Activated CD8-positive, alpha-beta T cell treated with anti-CD3 and anti-CD28 coated beads, Interleukin-2, amount 10 ng/mL, durations not matched to agents 7 days and 5 days (primary cell): Measurements from ENCODE around the gene GNMT. TPM values are rescaled to one million over a fixed set of nuclear protein-coding genes. Genes with fewer than 3 reads are reported as not detected.

Experiments used
- ATAC-seq: fragments of 150-1000 bp; cut with Tn5 transposase; one replicate; pipeline ENCODE4 v1.10.0; 2021; ENCODE audit warnings: moderate library complexity
- CTCF ChIA-PET: fragments of 350-600 bp; sonication (Branson Sonifier 250); formaldehyde crosslinking; loops from one replicate; lab custom pipeline; 2021; ENCODE audit warnings: antibody characterized with exemption; lab: Charles Lee
- POLR2A ChIA-PET: fragments of 350-600 bp; sonication (Branson Sonifier 250); formaldehyde crosslinking; loops from one replicate; lab custom pipeline; 2021; ENCODE audit warnings: antibody characterized with exemption; lab: Charles Lee
- DNase-seq: peaks from one replicate; pipeline ENCODE4 v3.0.0-alpha.2; 2020
- H3K27ac Mint-ChIP-seq: one replicate; pipeline ENCODE4 v1.8.0; 2021; ENCODE audit warnings: mild to moderate bottlenecking, mixed read lengths
- H3K27me3 Mint-ChIP-seq: one replicate; pipeline ENCODE4 v1.8.0; 2021; ENCODE audit warnings: low read depth, mixed read lengths
- H3K36me3 Mint-ChIP-seq: one replicate; pipeline ENCODE4 v1.8.0; 2021; ENCODE audit warnings: low read depth, mixed read lengths
- H3K4me1 Mint-ChIP-seq: one replicate; pipeline ENCODE4 v1.8.0; 2021; ENCODE audit warnings: low read depth, mixed read lengths
- H3K4me3 Mint-ChIP-seq: one replicate; pipeline ENCODE4 v1.8.0; 2021; ENCODE audit warnings: mild to moderate bottlenecking, mixed read lengths
- H3K9me3 Mint-ChIP-seq: one replicate; pipeline ENCODE4 v1.8.0; 2022; ENCODE audit warnings: mixed read lengths; ENCODE audit not compliant: insufficient read depth
- total RNA-seq, 2 experiments: library from RNA; stranded (reverse); gene quantifications; one replicate each; pipeline ENCODE4 v1.2.3, GENCODE V29; 2021

The GNMT gene
- total RNA-seq, 2 experiments from 2014 or later, result 1.1 to 1.2 TPM

DNA sequence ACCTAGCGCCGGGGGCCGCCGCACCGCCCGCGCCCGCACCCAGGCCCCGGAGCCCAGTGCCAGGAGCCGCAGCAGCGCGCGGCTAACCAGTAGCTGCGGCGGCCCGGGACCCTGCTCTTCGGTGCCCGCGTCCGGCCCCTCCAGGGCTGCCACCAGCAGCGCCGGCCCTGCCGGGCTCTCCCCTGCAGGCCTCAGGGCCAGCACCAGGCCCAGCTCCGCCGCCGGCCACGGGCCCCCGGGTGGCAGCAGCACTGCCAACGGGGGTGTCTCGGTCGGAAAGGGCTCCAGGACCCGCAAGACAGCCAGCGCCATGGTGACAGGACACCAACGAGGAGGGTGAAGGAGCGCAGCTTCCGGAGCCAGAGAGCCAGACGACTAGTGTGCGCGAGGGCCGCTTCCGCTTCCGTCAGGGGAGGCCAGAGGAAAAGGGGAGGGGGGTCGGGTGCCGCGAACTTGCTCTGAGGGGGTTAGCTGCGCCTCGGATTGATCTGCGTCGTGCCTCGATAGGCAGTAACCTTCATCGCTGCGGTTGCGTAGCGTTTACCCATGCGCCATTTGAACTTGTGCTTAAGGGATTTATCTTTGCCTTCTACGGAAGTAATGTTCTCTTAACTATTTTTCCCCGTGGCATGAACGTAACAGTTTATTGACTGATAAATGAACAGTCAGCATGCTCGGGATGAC lies 18.4 kb downstream of the GNMT start, which contains the start of gene PEX6:
TSS of gene PEX6 (minus strand) at position 343 of the 684 bp plus-strand sequence. CDS start at position 312, 31 bp downstream.
- ATAC-seq (peak; percentile 90), DNase-seq (peak; percentile 96)
- Mint-ChIP-seq H3K4me3 (peak within 1 kb of the TSS; percentile 85), H3K27ac (peak within 1 kb of the TSS; percentile 94), H3K36me3 (peaks cover 16% of the 10 kb centered on the region), H3K27me3 (no peaks in the 10 kb centered on the region), H3K9me3 (no peaks in the 10 kb centered on the region), H3K4me1 (peaks cover 38% of the 10 kb centered on the region)
- POLR2A ChIA-PET, result interaction anchor here (0.6 to 3.5 kb wide), 22 partner anchors 9 to 650 kb away, joined by 3 to 46 read pairs (median 4); partner anchors contain the start of genes CNPY3, CUL7, GNMT and GTPBP2
- CTCF ChIA-PET, result interaction anchor here (0.6 to 2.1 kb wide), 8 partner anchors 15 to 194 kb away, joined by 3 to 11 read pairs (median 4); partner anchors contain the start of genes CNPY3 and RRP36

DNA sequence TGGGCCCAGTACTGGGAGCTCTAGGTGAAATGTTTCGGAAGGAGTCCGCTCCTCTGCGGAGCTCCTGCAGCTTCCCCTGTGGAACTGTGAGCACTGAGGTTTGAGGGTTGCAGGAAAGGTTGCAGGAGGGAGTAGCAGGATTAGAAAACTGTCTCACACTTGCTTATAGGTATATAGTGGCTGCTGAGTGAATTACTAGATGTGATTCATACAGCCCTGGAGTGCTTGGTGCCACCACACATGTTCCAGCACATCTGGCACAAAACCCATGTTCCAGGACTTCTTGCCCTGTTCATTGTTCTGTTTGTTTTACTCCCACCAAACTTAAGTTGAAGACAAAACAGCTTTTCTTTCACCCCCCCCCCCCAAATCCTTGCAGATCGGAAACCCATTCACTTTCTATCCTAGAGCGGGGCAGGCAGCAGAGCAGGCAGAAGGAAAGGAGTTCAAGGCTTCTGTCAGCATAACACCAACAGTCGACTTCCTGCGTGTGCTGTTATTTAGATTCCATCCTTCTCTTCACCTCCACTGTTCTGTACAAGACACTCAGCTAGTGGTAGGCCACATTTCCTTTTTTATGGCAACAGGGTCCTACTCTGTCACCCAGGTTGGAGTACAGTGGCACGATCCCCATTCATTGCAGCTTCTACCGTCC lies 19.1 kb downstream of the GNMT start:
- Mint-ChIP-seq H3K4me1 (peaks cover 40% of the 10 kb centered on the region), H3K9me3 (no peaks in the 10 kb centered on the region), H3K4me3 (peak overlapping the region; percentile 76), H3K27me3 (no peaks in the 10 kb centered on the region), H3K27ac (peak overlapping the region; percentile 94), H3K36me3 (peaks cover 15% of the 10 kb centered on the region)
- CTCF ChIA-PET, result interaction anchor here (0.6 to 2.1 kb wide), 5 partner anchors 42 to 193 kb away, joined by 3 to 11 read pairs (median 6); partner anchors contain the start of genes CNPY3 and RRP36
- peak; percentile 15 for ATAC-seq
- peak; percentile 31 for DNase-seq
- POLR2A ChIA-PET, result interaction anchor here (0.8 to 3.5 kb wide), 17 partner anchors 8 to 650 kb away, joined by 3 to 46 read pairs (median 6); partner anchors contain the start of genes CNPY3, CUL7, GNMT and GTPBP2

DNA sequence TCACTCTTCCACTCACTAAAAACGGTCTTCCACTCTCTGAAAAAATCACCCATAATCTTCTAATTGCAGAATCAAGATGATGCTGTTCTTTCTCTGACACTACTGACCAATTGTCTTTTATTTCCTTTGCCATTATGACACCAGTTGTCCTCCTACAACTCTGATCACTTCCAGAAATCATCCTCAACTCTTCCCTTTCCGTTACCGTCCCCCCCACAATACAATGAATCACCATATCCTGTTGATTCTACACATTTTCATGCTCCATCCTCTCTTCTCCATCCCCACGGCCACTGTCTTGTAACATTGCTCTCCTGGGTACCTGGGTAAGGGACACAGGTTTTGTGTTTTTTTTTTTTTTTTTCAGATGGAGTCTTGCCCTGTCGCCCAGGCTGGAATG lies 21.3 kb downstream of the GNMT start:
- H3K36me3 Mint-ChIP-seq, result peaks cover 22% of the 10 kb centered on the region
- H3K4me1 Mint-ChIP-seq, result peaks cover 47% of the 10 kb centered on the region
- H3K4me3 Mint-ChIP-seq, result no peak overlapping the region

DNA sequence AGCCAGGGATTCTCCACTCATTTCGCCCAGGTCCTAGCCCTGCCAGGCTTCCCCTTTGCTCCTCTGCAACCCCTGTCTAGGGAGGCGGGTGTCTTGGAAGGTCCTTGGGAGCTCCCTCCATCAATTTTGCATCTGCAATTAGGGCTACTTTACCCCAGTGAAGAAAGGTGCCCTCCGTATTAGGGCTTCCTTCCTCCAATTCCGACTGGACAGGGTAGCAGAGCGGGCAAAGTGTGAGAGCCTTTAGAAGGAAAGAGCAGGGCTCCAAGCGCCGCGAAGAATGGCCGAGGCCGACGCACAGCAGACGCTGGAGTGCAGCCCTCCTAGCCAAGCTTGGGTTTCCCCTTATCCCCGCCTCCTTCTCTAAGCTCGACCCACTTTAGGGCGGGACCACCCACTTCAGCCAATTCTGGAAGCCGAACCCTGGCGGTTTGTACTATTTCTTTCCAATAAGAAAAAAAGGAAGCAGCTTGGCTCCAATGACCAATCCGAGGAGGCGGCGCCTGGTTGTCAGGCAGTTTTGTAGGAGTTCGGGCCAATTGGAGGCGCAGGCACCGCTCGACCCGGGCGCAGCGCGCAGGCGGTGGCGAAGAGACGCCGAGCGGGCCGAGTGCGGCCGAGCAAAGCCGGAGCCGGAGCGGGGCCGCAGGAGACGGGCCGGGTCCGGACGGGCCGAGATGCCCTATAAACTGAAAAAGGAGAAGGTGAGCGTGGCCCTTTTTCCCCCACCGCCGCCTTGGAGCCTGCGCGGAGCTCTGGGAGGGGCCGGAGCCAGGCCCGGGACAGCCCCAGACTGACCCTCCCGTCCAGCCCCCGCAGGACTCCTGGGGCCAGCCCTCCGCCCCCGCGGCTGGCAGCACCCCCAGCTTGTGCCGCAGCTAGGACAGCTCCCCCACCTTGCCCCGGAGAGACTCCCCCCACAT lies 23.7 kb downstream of the GNMT start, which contains the start of gene PPP2R5D:
TSS of gene PPP2R5D (plus strand) at position 570 of the 923 bp plus-strand sequence. CDS start at position 678, 108 bp downstream.
- Mint-ChIP-seq H3K4me3 (peak within 1 kb of the TSS; percentile 88), H3K27me3 (no peaks in the 10 kb centered on the region), H3K4me1 (peaks cover 51% of the 10 kb centered on the region), H3K36me3 (peaks cover 20% of the 10 kb centered on the region), H3K27ac (peak within 1 kb of the TSS; percentile 90), H3K9me3 (no peaks in the 10 kb centered on the region)
- POLR2A ChIA-PET, result interaction anchor here (0.6 to 3.9 kb wide), 16 partner anchors 9 to 396 kb away, joined by 3 to 27 read pairs (median 4); partner anchors contain the start of genes BICRAL, CNPY3, CUL7 and KLHDC3
- ATAC-seq, result peak; percentile 96
- CTCF ChIA-PET, result interaction anchor here (0.7 to 4.0 kb wide), 10 partner anchors 20 to 322 kb away, joined by 3 to 16 read pairs (median 4); partner anchors contain the start of genes CNPY3 and CUL7
- DNase-seq, result peak; percentile 99

More for the DNA sequence above, 21.3 kb downstream of the GNMT start:
- no peak overlapping the region for H3K27ac Mint-ChIP-seq
- ChIA-PET POLR2A (no interaction called here), CTCF (interaction anchor here (1.3 kb wide), 1 partner anchor 32 kb away, joined by 3 read pairs; the partner anchor contains the start of genes KLHDC3 and MEA1)
- no peaks in the 10 kb centered on the region for H3K9me3 Mint-ChIP-seq
- H3K27me3 Mint-ChIP-seq, result no peaks in the 10 kb centered on the region
- ATAC-seq (no peak), DNase-seq (no peak)

- peak overlapping the region; percentile 88 for H3K4me3 Mint-ChIP-seq
- POLR2A ChIA-PET, result interaction anchor here (0.8 to 3.9 kb wide), 8 partner anchors 10 to 73 kb away, joined by 3 to 27 read pairs (median 7); partner anchors contain the start of genes CNPY3, KLHDC3 and MEA1
- ATAC-seq (no peak), DNase-seq (peak; percentile 33)
- peaks cover 43% of the 10 kb centered on the region for H3K4me1 Mint-ChIP-seq
- H3K36me3 Mint-ChIP-seq, result peaks cover 25% of the 10 kb centered on the region
- H3K9me3 Mint-ChIP-seq, result no peaks in the 10 kb centered on the region
- CTCF ChIA-PET, result interaction anchor here (1.0 to 4.0 kb wide), 4 partner anchors 20 to 158 kb away, joined by 3 to 16 read pairs (median 4); partner anchors contain the start of gene CUL7
- H3K27me3 Mint-ChIP-seq, result no peaks in the 10 kb centered on the region
- peak overlapping the region; percentile 85 for H3K27ac Mint-ChIP-seq
Measured at GRCh38 chr6:42984924-42985475, 24.4 kb downstream of the GNMT start.

GRCh38 chr6:42987533-42988451 lies 27.2 kb downstream of the GNMT start:
- Mint-ChIP-seq H3K4me3 (no peak overlapping the region), H3K27me3 (no peaks in the 10 kb centered on the region), H3K4me1 (peaks cover 34% of the 10 kb centered on the region), H3K27ac (no peak overlapping the region), H3K36me3 (peaks cover 41% of the 10 kb centered on the region), H3K9me3 (no peaks in the 10 kb centered on the region)
- POLR2A ChIA-PET, result interaction anchor here (2.0 kb wide), 1 partner anchor 9 kb away, joined by 11 read pairs; the partner anchor contains the start of gene PEX6
- DNase-seq (no peak), ATAC-seq (no peak)
- CTCF ChIA-PET, result interaction anchor here (1.2 to 1.5 kb wide), 3 partner anchors 9 to 22 kb away, joined by 4 to 7 read pairs (median 4); no protein-coding TSS in a partner anchor

DNA sequence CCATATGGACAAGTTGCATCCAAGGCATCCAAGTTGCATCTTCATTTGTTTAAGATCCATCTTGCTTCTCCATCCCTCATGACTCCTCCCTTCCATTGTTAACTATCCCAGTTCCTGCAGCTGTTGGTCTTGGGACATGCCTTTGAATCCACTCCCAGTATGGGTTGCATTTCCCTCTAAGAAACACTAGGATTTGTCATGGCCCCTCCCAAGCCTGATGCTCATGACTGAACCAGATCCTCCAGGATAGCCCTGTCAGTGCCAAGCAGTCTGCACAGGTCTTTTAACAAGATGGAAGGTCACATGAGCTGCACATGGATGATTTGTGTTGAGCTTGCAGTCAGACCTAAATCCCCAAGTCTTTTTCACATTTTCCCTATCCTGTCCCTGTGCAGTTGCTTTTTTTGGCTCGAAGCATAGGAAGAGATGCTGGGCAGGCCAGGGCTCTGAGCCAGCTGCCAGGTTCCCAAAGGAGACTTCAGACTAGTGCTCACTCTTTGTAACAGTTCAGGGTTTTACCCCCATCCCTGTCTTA lies 28.0 kb downstream of the GNMT start:
- Mint-ChIP-seq H3K27me3 (no peaks in the 10 kb centered on the region), H3K36me3 (peaks cover 44% of the 10 kb centered on the region), H3K9me3 (no peaks in the 10 kb centered on the region), H3K27ac (no peak overlapping the region), H3K4me1 (peaks cover 34% of the 10 kb centered on the region), H3K4me3 (no peak overlapping the region)
- ATAC-seq (no peak), DNase-seq (no peak)
- POLR2A ChIA-PET, result interaction anchor here (2.0 kb wide), 1 partner anchor 9 kb away, joined by 11 read pairs; the partner anchor contains the start of gene PEX6
- CTCF ChIA-PET, result interaction anchor here (1.2 to 1.5 kb wide), 3 partner anchors 8 to 21 kb away, joined by 4 to 7 read pairs (median 4); no protein-coding TSS in a partner anchor

- Mint-ChIP-seq H3K4me1 (peaks cover 28% of the 10 kb centered on the region), H3K4me3 (no peak overlapping the region), H3K36me3 (peaks cover 45% of the 10 kb centered on the region), H3K27ac (no peak overlapping the region), H3K27me3 (no peaks in the 10 kb centered on the region), H3K9me3 (no peaks in the 10 kb centered on the region)
- ChIA-PET CTCF (no interaction called here), POLR2A (no interaction called here)
- DNase-seq (no peak), ATAC-seq (no peak)
Measured at GRCh38 chr6:42989923-42990322, 29.4 kb downstream of the GNMT start.

DNA sequence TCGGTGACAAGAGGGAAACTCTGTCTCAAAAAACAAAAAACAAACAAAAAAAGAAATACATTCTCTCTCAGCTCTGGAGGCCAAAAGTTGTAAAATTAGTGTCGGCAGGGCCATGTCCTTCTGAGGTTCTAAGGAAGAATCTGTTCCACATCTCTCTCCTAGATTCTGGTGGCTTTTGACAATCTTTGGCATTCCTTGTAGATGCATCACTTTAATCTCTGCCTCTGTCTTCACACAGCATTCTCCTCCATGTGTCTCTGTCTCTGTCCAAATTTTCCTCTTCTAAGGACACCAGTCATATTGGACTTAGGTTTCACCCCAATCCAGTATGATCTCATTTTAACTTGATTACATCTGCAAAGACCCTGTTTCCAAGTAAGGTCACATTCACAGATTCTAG lies 32.9 kb downstream of the GNMT start:
- Mint-ChIP-seq H3K4me3 (no peak overlapping the region), H3K36me3 (peaks cover 35% of the 10 kb centered on the region), H3K4me1 (no peaks in the 10 kb centered on the region), H3K27me3 (no peaks in the 10 kb centered on the region), H3K27ac (no peak overlapping the region), H3K9me3 (no peaks in the 10 kb centered on the region)
- ATAC-seq (no peak), DNase-seq (no peak)
- ChIA-PET POLR2A (no interaction called here), CTCF (interaction anchor here (0.7 kb wide), 1 partner anchor 67 kb away, joined by 3 read pairs; no protein-coding TSS in a partner anchor)
